Gastrocnemius medialis (tissue), 4 donors: Measurements from ENCODE around the gene IQCM. TPM values are rescaled to one million over a fixed set of nuclear protein-coding genes. Genes with fewer than 3 reads are reported as not detected.

Experiments used
- ATAC-seq, 2 donors: fragments of 150-250 bp; one replicate each; pipeline ENCODE4 v1.9.1; 2016
- DNase-seq, 2 donors: peaks; one replicate each; pipeline ENCODE4 v3.0.0-alpha.2; 2019
- H3K27ac ChIP-seq, 4 donors: fragments of 200-600 bp; sonication (generic); 1 replicate in 1 of 4; 2 replicates in 3 of 4; pipeline ENCODE4 v1.5.1; 2016 to 2018; ENCODE audit warnings: mild to moderate bottlenecking in 2 of 4, moderate library complexity in 1 of 4
- H3K27me3 ChIP-seq, 3 donors: fragments of 200-600 bp; sonication (generic) in 2 of 3; 1 replicate in 1 of 3; 2 replicates in 2 of 3; pipeline versions ENCODE4 v1.5.1 to v1.6.0; 2016 to 2019; ENCODE audit warnings: mild to moderate bottlenecking in 1 of 3, moderate library complexity in 1 of 3
- H3K36me3 ChIP-seq, 2 donors: fragments of 200-600 bp; sonication (generic) in 1 of 2; one replicate each; pipeline ENCODE4 v1.5.1; 2017 to 2018
- H3K4me1 ChIP-seq, 2 donors: fragments of 200-600 bp; sonication (generic) in 1 of 2; one replicate each; pipeline ENCODE4 v1.5.1; 2016 to 2017; ENCODE audit warnings: mild to moderate bottlenecking in 2 of 2
- H3K4me3 ChIP-seq, 4 donors: fragments of 200-600 bp; sonication (generic) in 3 of 4; 1 replicate in 1 of 4; 2 replicates in 3 of 4; pipeline ENCODE4 v1.5.1; 2016 to 2019; ENCODE audit warnings: mild to moderate bottlenecking in 2 of 4
- H3K9me3 ChIP-seq, 3 donors: fragments of 200-600 bp; sonication (generic) in 2 of 3; 1 replicate in 1 of 3; 2 replicates in 2 of 3; pipeline ENCODE4 v1.5.1; 2016 to 2019
- POLR2A ChIP-seq, 2 donors: fragments of 450-650 bp; IDR thresholded peaks; one replicate each; pipeline ENCODE4 v1.6.1; 2017; ENCODE audit warnings: antibody characterized with exemption in 2 of 2, mild to moderate bottlenecking in 2 of 2, moderate library complexity in 2 of 2
- in situ Hi-C, 4 donors: fragments of 200-750 bp; cut with MboI; loops; one replicate each; pipeline versions ENCODE4 v1.15.0 to v1.8.0; 2017; ENCODE audit warnings: low sequenced_read_pairs in 4 of 4
- intact Hi-C: fragments of 100-400 bp; cut with DNase I; formaldehyde crosslinking; loops from one replicate; pipeline ENCODE4 v1.15.1; 2023; ENCODE audit warnings: low total_unique reads
- total RNA-seq, 4 donors: library from RNA; depleted of rRNA; stranded (reverse); fragments of >200 nt; gene quantifications; one replicate each; pipeline versions ENCODE4 v1.1.0 to v1.2.3, GENCODE V29; 2016
- TF ChIP-seq, protein P1 (sequence below), 5 experiments: fragments of 450-650 bp in 3 of 5; fragments of 200-600 bp in 2 of 5; sonication (generic) in 2 of 5; IDR thresholded peaks in 4 of 5; conservative IDR thresholded peaks in 1 of 5; 1 replicate in 4 of 5; 2 replicates in 1 of 5; pipeline ENCODE4 v1.5.1; 2016 to 2019; ENCODE audit warnings: antibody characterized with exemption in 5 of 5, mild to moderate bottlenecking in 3 of 5, moderate library complexity in 3 of 5

The IQCM gene
- total RNA-seq, 4 donors from 2014 or later, result 0.25 TPM; not detected in 3

DNA sequence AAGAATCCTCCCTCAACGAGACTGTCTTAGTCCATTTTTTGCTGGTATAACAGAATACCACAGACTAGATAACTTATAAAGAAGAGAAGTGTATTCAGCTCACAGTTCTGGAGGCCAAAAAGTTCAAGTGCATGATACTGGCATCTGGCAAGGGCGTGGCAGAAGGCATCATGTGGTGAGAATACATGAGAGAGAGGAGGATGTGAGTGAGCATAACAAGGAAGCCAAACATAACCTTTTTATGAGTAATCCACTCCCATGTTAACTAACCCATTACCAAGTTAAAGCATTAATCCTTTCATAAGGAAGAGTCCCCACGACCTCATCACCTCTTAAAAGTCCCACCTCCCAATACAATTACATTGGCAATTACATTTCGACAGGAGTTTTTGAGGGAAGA lies 504.6 kb downstream of the IQCM start:
- intact Hi-C loops (no loop called here), in situ Hi-C loops (no loop called here)
- Histone ChIP-seq H3K4me3 (no peak overlapping the region), H3K4me1 (no peaks in the 10 kb centered on the region), H3K9me3 (no peaks in the 10 kb centered on the region), H3K36me3 (no peaks in the 10 kb centered on the region), H3K27ac (no peak overlapping the region), H3K27me3 (no peaks in the 10 kb centered on the region)
- TF ChIP-seq, protein P1, sequence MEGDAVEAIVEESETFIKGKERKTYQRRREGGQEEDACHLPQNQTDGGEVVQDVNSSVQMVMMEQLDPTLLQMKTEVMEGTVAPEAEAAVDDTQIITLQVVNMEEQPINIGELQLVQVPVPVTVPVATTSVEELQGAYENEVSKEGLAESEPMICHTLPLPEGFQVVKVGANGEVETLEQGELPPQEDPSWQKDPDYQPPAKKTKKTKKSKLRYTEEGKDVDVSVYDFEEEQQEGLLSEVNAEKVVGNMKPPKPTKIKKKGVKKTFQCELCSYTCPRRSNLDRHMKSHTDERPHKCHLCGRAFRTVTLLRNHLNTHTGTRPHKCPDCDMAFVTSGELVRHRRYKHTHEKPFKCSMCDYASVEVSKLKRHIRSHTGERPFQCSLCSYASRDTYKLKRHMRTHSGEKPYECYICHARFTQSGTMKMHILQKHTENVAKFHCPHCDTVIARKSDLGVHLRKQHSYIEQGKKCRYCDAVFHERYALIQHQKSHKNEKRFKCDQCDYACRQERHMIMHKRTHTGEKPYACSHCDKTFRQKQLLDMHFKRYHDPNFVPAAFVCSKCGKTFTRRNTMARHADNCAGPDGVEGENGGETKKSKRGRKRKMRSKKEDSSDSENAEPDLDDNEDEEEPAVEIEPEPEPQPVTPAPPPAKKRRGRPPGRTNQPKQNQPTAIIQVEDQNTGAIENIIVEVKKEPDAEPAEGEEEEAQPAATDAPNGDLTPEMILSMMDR (IDR thresholded peaks at IDR 0.05 in 4 of 5, conservative IDR thresholded peaks at IDR 0.05 in 1 of 5), result no peak
- no peak for TF ChIP-seq POLR2A (IDR thresholded peaks at IDR 0.05)
- no peak for ATAC-seq
- DNase-seq, result no peak

DNA sequence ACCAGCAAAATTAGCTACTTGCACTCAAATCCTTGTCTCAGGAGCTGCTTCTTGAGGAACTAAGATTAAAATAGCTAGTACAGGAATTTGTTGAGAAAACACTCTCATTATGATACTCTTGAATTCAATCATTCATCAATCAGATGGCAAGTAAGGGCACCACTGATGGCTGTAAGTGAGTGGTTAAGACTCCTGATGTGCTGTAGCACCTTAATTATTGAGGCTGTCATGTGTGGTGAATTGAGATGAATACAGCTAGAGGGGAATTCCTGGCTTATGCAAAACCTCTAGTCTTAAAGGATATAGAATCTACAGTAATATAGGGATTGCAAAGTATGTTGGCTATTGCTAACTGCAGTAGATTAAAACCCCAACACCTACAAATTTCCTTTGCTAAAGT lies 509.1 kb downstream of the IQCM start:
- Histone ChIP-seq H3K27ac (no peak overlapping the region), H3K4me1 (no peaks in the 10 kb centered on the region), H3K27me3 (no peaks in the 10 kb centered on the region), H3K4me3 (no peak overlapping the region), H3K36me3 (no peaks in the 10 kb centered on the region), H3K9me3 (no peaks in the 10 kb centered on the region)
- ATAC-seq, result no peak
- no peak for DNase-seq
- TF ChIP-seq, protein P1 (IDR thresholded peaks at IDR 0.05 in 4 of 5, conservative IDR thresholded peaks at IDR 0.05 in 1 of 5), result no peak
- TF ChIP-seq POLR2A (IDR thresholded peaks at IDR 0.05), result no peak
- in situ Hi-C loops, result no loop called here
- intact Hi-C loops, result no loop called here
